ENCODE measurements around the gene CDH2.
A peak's percentile ranks its signal among the peaks of the same experiment; 100 is the strongest.

DNA sequence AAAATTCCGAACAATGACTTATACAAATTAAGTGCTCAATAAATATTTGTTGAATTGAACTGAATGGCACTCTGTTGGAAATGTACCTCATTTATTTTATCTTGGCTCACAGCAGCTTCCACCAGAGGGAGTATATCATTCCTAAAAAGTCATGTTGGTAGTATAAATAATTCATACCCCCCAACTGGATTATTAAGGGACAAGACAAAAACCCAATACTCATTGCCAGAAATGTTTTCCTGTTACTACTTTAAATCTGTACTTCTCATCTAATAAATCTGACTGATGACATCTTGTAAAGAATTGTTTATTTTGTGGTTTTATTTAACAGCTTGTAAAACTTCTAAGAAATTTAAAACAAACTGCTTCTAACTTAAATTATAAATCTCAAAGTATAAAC lies 163.9 kb downstream of the CDH2 start:
- TF ChIP-seq CTCF (IDR thresholded peaks at IDR 0.05), result peak; percentile 19; the same call in 1 of the 2 replicates
- TF ChIP-seq SIN3A (IDR thresholded peaks at IDR 0.05; ENCODE audit: borderline replicate concordance, insufficient read depth, low read depth, low read length), result no peak
- no peak for TF ChIP-seq POLR2AphosphoS5 (IDR thresholded peaks at IDR 0.05; ENCODE audit: low read depth, low read length)
- TF ChIP-seq REST (IDR thresholded peaks at IDR 0.05; ENCODE audit: insufficient read depth in 1 of 2, low read depth in 2 of 2, low read length in 1 of 2), result no peak
